Hepatocyte (in vitro differentiated cells): ENCODE data around the gene TSPAN4. TPM values are rescaled to one million over a fixed set of nuclear protein-coding genes. Genes with fewer than 3 reads are reported as not detected.

Experiments
- DNase-seq: peaks from one replicate; pipeline ENCODE4 v3.0.0-alpha.2; 2016; ENCODE audit warnings: low spot score
- H2AFZ ChIP-seq: fragments of 200-600 bp; sonication (generic); 2 replicates; pipeline ENCODE4 v1.6.0; 2016; ENCODE audit warnings: antibody characterized with exemption, mild to moderate bottlenecking
- H3K27ac ChIP-seq: fragments of 200-600 bp; sonication (generic); 2 replicates; pipeline ENCODE4 v1.5.1; 2016; ENCODE audit warnings: mild to moderate bottlenecking
- H3K27me3 ChIP-seq: fragments of 200-600 bp; sonication (generic); 2 replicates; pipeline ENCODE4 v1.6.1; 2016
- H3K36me3 ChIP-seq: fragments of 200-600 bp; sonication (generic); replicated peaks from 2 replicates; pipeline ENCODE4 v1.5.1; 2016; ENCODE audit warnings: low read depth; ENCODE audit not compliant: insufficient read depth
- H3K4me1 ChIP-seq: fragments of 200-600 bp; sonication (generic); 2 replicates; pipeline ENCODE4 v1.5.1; 2016; ENCODE audit warnings: mild to moderate bottlenecking, moderate library complexity; ENCODE audit not compliant: insufficient read depth
- H3K4me2 ChIP-seq: fragments of 200-600 bp; sonication (generic); 2 replicates; pipeline ENCODE4 v1.6.0; 2016
- H3K4me3 ChIP-seq: fragments of 200-600 bp; sonication (generic); 2 replicates; pipeline ENCODE4 v1.5.1; 2016; ENCODE audit warnings: mild to moderate bottlenecking
- H3K79me2 ChIP-seq: fragments of 200-600 bp; sonication (generic); 2 replicates; pipeline ENCODE4 v1.6.0; 2017; ENCODE audit warnings: mild to moderate bottlenecking
- H3K9me2 ChIP-seq: fragments of 200-600 bp; sonication (generic); replicated peaks from 2 replicates; pipeline ENCODE4 v1.6.0; 2017; ENCODE audit warnings: mild to moderate bottlenecking; ENCODE audit not compliant: insufficient read depth
- H3K9me3 ChIP-seq: fragments of 200-600 bp; sonication (generic); 2 replicates; pipeline ENCODE4 v1.5.1; 2016; ENCODE audit warnings: low read depth, mild to moderate bottlenecking
- H4K20me1 ChIP-seq: fragments of 200-600 bp; sonication (generic); 2 replicates; pipeline ENCODE4 v1.6.0; 2016; ENCODE audit warnings: mild to moderate bottlenecking; ENCODE audit not compliant: insufficient read depth, poor library complexity, severe bottlenecking
- EZH2 ChIP-seq: fragments of 200-600 bp; sonication (generic); IDR thresholded peaks from 2 replicates; pipeline ENCODE4 v1.6.1; 2016; ENCODE audit warnings: antibody characterized with exemption, mild to moderate bottlenecking, borderline replicate concordance
- EZH2phosphoT487 ChIP-seq: fragments of 200-600 bp; sonication (generic); IDR thresholded peaks from one replicate; pipeline ENCODE4 v1.6.1; 2018; ENCODE audit warnings: antibody characterized with exemption, mild to moderate bottlenecking, low read depth, moderate library complexity; ENCODE audit not compliant: unreplicated experiment, severe bottlenecking
- WGBS: methylation state at CpG from one replicate; pipeline ENCODE4 v1.1.6; 2016; ENCODE audit warnings: low lambda C conversion rate; ENCODE audit errors: missing lambda C conversion rate; 5-methylcytosine and 5-hydroxymethylcytosine counted together
- polyA plus RNA-seq: library from polyadenylated mRNA; unstranded; fragments of >200 nt; fragmentation: Nextera tagmentation; extraction: Ambion mirVana; gene quantifications from 2 replicates; pipeline ENCODE4 v1.2.1, GENCODE V29; 2016
- total RNA-seq: library from RNA; depleted of rRNA; stranded (reverse); fragments of >200 nt; gene quantifications from 2 replicates; pipeline ENCODE4 v1.2.3, GENCODE V29; 2014
- TF ChIP-seq, protein P1 (sequence below): fragments of 200-600 bp; sonication (generic); IDR thresholded peaks from 2 replicates; pipeline ENCODE4 v1.5.1; 2016; ENCODE audit warnings: antibody characterized with exemption, mild to moderate bottlenecking; ENCODE audit not compliant: poor library complexity

TSPAN4 gene
- total and polyA plus RNA-seq, 2 experiments from 2014 or later, result 82.8 to 148 TPM

DNA sequence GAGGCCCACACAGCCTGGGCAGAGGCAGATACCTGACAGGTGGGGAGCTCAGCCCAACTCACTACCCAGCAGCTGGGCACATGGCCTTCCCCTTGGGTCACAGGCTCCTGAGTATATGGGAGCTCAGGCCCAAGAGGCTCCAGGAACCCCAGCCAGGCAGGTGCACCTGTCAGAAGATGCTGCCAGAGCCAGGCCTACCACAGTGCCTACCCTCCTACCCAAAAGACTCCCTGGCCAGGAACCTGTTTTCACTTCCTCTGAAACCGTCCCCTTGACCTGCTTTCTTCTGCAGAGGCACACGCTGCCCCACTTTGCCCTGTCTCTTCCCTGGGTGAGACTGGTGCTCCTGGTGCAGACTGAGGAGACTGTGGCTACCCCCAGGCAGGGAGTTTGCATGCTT is 65.0 kb downstream of the TSPAN4 start:
- 100% methylated on average over 2 of the region's 2 CpGs for WGBS
- DNase-seq, result no peak
- H3K36me3 ChIP-seq, result no peaks in the 10 kb centered on the region

DNA sequence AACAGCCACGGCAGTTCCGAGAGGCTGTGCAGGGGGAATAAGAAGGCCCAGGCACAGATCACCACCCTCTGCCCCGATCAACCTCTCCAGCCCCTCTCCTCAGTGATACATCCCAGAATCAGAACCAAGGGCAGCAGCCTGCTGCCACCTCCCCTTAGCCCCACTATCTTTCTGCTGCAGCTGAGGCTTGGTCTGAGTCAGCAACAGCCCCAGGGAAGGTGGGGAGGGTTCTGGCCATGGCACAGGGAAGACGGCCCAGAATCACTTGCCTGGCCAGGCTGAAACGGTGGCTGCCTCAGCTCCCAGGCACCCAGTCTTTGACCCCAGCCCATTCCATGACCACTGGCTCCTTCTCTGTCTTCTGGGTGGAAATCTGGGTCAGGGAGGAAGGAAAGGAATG is 65.6 kb downstream of the TSPAN4 start:
- DNase-seq, result no peak
- H3K4me3 ChIP-seq, result no peak overlapping the region
- H2AFZ ChIP-seq, result no peak overlapping the region
- TF ChIP-seq, protein P1, sequence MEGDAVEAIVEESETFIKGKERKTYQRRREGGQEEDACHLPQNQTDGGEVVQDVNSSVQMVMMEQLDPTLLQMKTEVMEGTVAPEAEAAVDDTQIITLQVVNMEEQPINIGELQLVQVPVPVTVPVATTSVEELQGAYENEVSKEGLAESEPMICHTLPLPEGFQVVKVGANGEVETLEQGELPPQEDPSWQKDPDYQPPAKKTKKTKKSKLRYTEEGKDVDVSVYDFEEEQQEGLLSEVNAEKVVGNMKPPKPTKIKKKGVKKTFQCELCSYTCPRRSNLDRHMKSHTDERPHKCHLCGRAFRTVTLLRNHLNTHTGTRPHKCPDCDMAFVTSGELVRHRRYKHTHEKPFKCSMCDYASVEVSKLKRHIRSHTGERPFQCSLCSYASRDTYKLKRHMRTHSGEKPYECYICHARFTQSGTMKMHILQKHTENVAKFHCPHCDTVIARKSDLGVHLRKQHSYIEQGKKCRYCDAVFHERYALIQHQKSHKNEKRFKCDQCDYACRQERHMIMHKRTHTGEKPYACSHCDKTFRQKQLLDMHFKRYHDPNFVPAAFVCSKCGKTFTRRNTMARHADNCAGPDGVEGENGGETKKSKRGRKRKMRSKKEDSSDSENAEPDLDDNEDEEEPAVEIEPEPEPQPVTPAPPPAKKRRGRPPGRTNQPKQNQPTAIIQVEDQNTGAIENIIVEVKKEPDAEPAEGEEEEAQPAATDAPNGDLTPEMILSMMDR, result no peak
- TF ChIP-seq EZH2phosphoT487 (no peak), EZH2 (no peak)
- H3K27me3 ChIP-seq, result no peaks in the 10 kb centered on the region
- no peak overlapping the region for H3K4me2 ChIP-seq
- peaks cover 23% of the 10 kb centered on the region for H3K79me2 ChIP-seq
- H4K20me1 ChIP-seq, result no peaks in the 10 kb centered on the region
- no peaks in the 10 kb centered on the region for H3K9me3 ChIP-seq
- no peaks in the 10 kb centered on the region for H3K9me2 ChIP-seq
- peaks cover 7% of the 10 kb centered on the region for H3K4me1 ChIP-seq
- no peak overlapping the region for H3K27ac ChIP-seq
- 88% methylated on average over 5 of the region's 5 CpGs for whole genome bisulfite sequencing
- H3K36me3 ChIP-seq, result no peaks in the 10 kb centered on the region

More for the DNA sequence above, 65.0 kb downstream of the TSPAN4 start:
- H3K4me1 ChIP-seq, result peaks cover 7% of the 10 kb centered on the region
- no peaks in the 10 kb centered on the region for H3K27me3 ChIP-seq
- H3K79me2 ChIP-seq, result peaks cover 23% of the 10 kb centered on the region
- TF ChIP-seq EZH2phosphoT487 (no peak), EZH2 (no peak)
- TF ChIP-seq, protein P1, result no peak
- H2AFZ ChIP-seq, result no peak overlapping the region
- H3K4me3 ChIP-seq, result no peak overlapping the region
- H3K9me2 ChIP-seq, result no peaks in the 10 kb centered on the region
- H4K20me1 ChIP-seq, result no peaks in the 10 kb centered on the region
- no peak overlapping the region for H3K4me2 ChIP-seq
- H3K27ac ChIP-seq, result no peak overlapping the region
- no peaks in the 10 kb centered on the region for H3K9me3 ChIP-seq

DNA sequence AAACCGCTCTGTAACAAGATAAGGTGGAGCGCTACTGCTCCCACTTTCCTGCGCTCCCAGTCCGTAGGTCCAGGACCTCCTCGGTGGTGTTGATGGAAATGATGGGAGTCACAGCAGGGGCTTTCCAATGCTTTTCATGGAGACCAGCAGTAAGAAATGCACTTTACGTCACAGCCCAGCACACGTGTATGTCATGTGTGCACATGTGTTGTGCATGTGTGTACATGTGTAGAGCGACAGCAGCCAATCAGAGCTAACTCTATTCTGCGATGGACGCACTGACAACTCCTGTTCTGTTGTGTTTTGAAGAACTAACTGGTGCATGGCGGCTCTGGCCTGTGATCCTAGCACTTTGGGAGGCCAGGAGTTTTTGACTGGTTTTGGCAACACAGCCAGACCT is 66.8 kb downstream of the TSPAN4 start:
- H3K4me3 ChIP-seq, result no peak overlapping the region
- no peak overlapping the region for H2AFZ ChIP-seq
- no peaks in the 10 kb centered on the region for H3K9me2 ChIP-seq
- peaks cover 23% of the 10 kb centered on the region for H3K79me2 ChIP-seq
- no peak overlapping the region for H3K27ac ChIP-seq
- TF ChIP-seq, protein P1, result no peak
- TF ChIP-seq EZH2phosphoT487, result no peak
- no peak for TF ChIP-seq EZH2
- no peak for DNase-seq
- 95% methylated on average over 11 of the region's 11 CpGs for WGBS
- no peaks in the 10 kb centered on the region for H3K9me3 ChIP-seq
- no peaks in the 10 kb centered on the region for H3K27me3 ChIP-seq
- H3K4me2 ChIP-seq, result peak overlapping the region; percentile 98
- no peaks in the 10 kb centered on the region for H4K20me1 ChIP-seq
- no peaks in the 10 kb centered on the region for H3K36me3 ChIP-seq
- peaks cover 7% of the 10 kb centered on the region for H3K4me1 ChIP-seq
